Measurements from ENCODE around the gene TOMM40. TPM values are rescaled to one million over a fixed set of nuclear protein-coding genes. Genes with fewer than 3 reads are reported as not detected.
"Not testable (repeated sequence)": the region's sequence is repeated elsewhere in the genome, so short reads cannot be mapped to it uniquely, and the experiment has no call there.

The TOMM40 gene
- total RNA-seq, 1 experiment from 2014 or later = 180 TPM

DNA sequence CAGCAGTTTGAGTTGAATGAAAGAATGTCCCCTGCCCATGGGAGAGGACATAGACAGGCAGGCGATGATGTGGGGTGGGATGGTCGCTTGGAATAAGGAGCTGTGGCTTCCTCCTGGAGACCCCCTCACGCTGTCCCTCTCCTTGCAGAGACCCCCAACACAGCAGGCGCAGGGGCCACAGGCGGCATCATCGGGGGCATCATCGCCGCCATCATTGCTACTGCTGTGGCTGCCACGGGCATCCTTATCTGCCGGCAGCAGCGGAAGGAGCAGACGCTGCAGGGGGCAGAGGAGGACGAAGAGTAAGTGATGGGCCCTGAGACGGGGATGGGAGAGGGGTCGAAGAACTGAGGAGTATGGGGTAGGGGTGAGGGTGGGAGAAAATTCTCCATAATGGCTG is 9.0 kb upstream of the TOMM40 start:
- H3K27me3 ChIP-seq (ENCODE audit: insufficient read depth, low read length) = no peaks in the 10 kb centered on the region
- H2BK5ac ChIP-seq (ENCODE audit: insufficient read length, low read length) = no peak overlapping the region
- no peak overlapping the region for H2BK120ac ChIP-seq (ENCODE audit: low read depth, low read length, poor library complexity, severe bottlenecking)
- Mint-ChIP-seq H3K4me1 (peaks cover 16 to 46% of the 10 kb centered on the region in 2 experiments), H3K27me3 (ENCODE audit: low read depth) (no peaks in the 10 kb centered on the region; the same call in 1 of the 2 replicates), H3K36me3 (ENCODE audit: insufficient read depth in 1 of 3, low read depth in 3 of 3) (peaks cover 21 to 64% (median 55%) of the 10 kb centered on the region in 3 experiments), H3K27ac (peak overlapping the region in 2 of 3 experiments; percentile 35 to 89; a peak in 6 of 7 replicates), H3K9me3 (no peaks in the 10 kb centered on the region), H3K4me3 (no peak overlapping the region; a peak in 1 of 5 replicates)
- H4K8ac ChIP-seq (replicated peaks; ENCODE audit: insufficient read length, low read depth, low read length) = no peak overlapping the region
- H3K4me2 ChIP-seq (ENCODE audit: insufficient read depth, insufficient read length, low read length) = no peak overlapping the region
- H3K4ac ChIP-seq (ENCODE audit: low read depth, low read length) = no peak overlapping the region
- no peaks in the 10 kb centered on the region for H3K4me1 ChIP-seq (ENCODE audit: insufficient read depth, low read length)
- DNase-seq = no peak
- no peak overlapping the region for H2BK12ac ChIP-seq (ENCODE audit: insufficient read length, low read depth, low read length)
- no peak overlapping the region for H3K18ac ChIP-seq (ENCODE audit: insufficient read length, low read depth, low read length)
- no peak overlapping the region for H2AK5ac ChIP-seq (ENCODE audit: insufficient read length, low read length)
- no peaks in the 10 kb centered on the region for H3K79me1 ChIP-seq (ENCODE audit: insufficient read depth, low read depth, low read length, poor library complexity, severe bottlenecking)
- no peak overlapping the region for H3K9ac ChIP-seq (ENCODE audit: extremely low read depth, insufficient read length, low read length)
- H3K14ac ChIP-seq (ENCODE audit: insufficient read depth, low read length) = no peak overlapping the region
- no peak overlapping the region for H4K5ac ChIP-seq (ENCODE audit: insufficient read length, low read depth, low read length)
- no peak overlapping the region for H2BK20ac ChIP-seq (ENCODE audit: low read depth, low read length, poor library complexity, severe bottlenecking)
- H3T11ph ChIP-seq (ENCODE audit: low read length) = no peak overlapping the region
- H2BK15ac ChIP-seq (ENCODE audit: low read depth, low read length) = no peak overlapping the region
- no peaks in the 10 kb centered on the region for H3K23me2 ChIP-seq (ENCODE audit: insufficient read length, low read depth, low read length, poor library complexity, severe bottlenecking)
- H3K27ac ChIP-seq (ENCODE audit: insufficient read length, low read depth, low read length) = no peak overlapping the region
- H4K20me1 ChIP-seq (ENCODE audit: control insufficient read depth, insufficient read depth, insufficient read length) = no peaks in the 10 kb centered on the region
- H3K9me3 ChIP-seq (ENCODE audit: control insufficient read depth, low read depth, low read length) = no peaks in the 10 kb centered on the region
- TF ChIP-seq, protein P1, sequence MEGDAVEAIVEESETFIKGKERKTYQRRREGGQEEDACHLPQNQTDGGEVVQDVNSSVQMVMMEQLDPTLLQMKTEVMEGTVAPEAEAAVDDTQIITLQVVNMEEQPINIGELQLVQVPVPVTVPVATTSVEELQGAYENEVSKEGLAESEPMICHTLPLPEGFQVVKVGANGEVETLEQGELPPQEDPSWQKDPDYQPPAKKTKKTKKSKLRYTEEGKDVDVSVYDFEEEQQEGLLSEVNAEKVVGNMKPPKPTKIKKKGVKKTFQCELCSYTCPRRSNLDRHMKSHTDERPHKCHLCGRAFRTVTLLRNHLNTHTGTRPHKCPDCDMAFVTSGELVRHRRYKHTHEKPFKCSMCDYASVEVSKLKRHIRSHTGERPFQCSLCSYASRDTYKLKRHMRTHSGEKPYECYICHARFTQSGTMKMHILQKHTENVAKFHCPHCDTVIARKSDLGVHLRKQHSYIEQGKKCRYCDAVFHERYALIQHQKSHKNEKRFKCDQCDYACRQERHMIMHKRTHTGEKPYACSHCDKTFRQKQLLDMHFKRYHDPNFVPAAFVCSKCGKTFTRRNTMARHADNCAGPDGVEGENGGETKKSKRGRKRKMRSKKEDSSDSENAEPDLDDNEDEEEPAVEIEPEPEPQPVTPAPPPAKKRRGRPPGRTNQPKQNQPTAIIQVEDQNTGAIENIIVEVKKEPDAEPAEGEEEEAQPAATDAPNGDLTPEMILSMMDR (conservative IDR thresholded peaks at IDR 0.05) = no peak
- H2AFZ ChIP-seq (ENCODE audit: low read length) = no peak overlapping the region
- no peak overlapping the region for H4K91ac ChIP-seq (ENCODE audit: insufficient read length, low read depth, low read length)
- no peak overlapping the region for H3K23ac ChIP-seq (ENCODE audit: insufficient read length, low read depth, low read length)
- no peaks in the 10 kb centered on the region for H3K79me2 ChIP-seq (ENCODE audit: insufficient read depth, low read length)
- WGBS (ENCODE audit: extremely low coverage, insufficient read length, low lambda C conversion rate) = no CpG with 5 or more reads among the region's 15 CpGs
- H3K56ac ChIP-seq (ENCODE audit: insufficient read length, low read depth, low read length) = no peak overlapping the region

DNA sequence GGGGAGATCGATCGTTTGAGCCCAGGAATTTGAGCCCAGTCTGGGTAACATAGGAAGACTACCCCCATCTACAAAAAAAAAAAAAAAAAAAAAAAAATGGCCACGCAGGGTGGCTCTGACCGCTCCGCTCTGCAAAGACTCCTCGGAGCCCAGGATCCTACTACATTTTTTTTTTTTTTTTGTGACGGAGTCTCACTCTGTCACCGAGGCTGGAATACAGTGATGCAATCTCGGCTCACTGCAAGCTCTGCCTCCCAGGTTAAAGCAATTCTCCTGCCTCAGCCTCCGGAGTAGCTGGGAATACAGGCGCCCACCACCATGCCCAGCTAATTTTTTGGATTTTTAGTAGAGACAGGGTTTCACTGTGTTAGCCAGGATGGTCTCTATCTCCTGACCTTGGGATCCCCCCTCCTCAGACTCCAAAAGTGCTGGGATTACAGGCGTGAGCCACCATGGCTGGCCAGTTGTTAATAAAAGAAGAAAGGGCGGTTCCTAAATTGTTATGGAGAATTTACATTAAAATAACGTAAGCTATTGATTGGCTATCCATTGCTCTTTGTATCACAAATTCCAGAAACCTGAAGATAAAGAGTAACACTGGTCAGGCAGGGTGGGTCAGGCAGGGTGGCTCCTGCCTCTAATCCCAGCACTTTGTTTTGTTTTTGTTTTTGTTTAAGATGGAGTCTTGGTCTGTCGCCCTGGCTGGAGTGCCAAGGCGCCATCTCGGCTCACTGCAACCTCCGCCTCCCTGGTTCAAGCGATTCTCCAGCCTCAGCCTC is 8.2 kb upstream of the TOMM40 start:
- H3K4me1 ChIP-seq (ENCODE audit: insufficient read depth, low read length); H3K18ac ChIP-seq (ENCODE audit: insufficient read length, low read depth, low read length); H2BK120ac ChIP-seq (ENCODE audit: low read depth, low read length, poor library complexity, severe bottlenecking); DNase-seq; H3K23ac ChIP-seq (ENCODE audit: insufficient read length, low read depth, low read length); H3K9me3 ChIP-seq (ENCODE audit: control insufficient read depth, low read depth, low read length); H3K23me2 ChIP-seq (ENCODE audit: insufficient read length, low read depth, low read length, poor library complexity, severe bottlenecking); H4K20me1 ChIP-seq (ENCODE audit: control insufficient read depth, insufficient read depth, insufficient read length); H2BK15ac ChIP-seq (ENCODE audit: low read depth, low read length); H3K56ac ChIP-seq (ENCODE audit: insufficient read length, low read depth, low read length); H3K27me3 ChIP-seq (ENCODE audit: insufficient read depth, low read length); H3K4me3 Mint-ChIP-seq; H3K9me3 Mint-ChIP-seq; H2AK5ac ChIP-seq (ENCODE audit: insufficient read length, low read length); H2BK20ac ChIP-seq (ENCODE audit: low read depth, low read length, poor library complexity, severe bottlenecking); H3K79me2 ChIP-seq (ENCODE audit: insufficient read depth, low read length); H4K91ac ChIP-seq (ENCODE audit: insufficient read length, low read depth, low read length); H2BK5ac ChIP-seq (ENCODE audit: insufficient read length, low read length); H3T11ph ChIP-seq (ENCODE audit: low read length); H3K9ac ChIP-seq (ENCODE audit: extremely low read depth, insufficient read length, low read length); H3K79me1 ChIP-seq (ENCODE audit: insufficient read depth, low read depth, low read length, poor library complexity, severe bottlenecking); H3K4me2 ChIP-seq (ENCODE audit: insufficient read depth, insufficient read length, low read length); H3K27ac ChIP-seq (ENCODE audit: insufficient read length, low read depth, low read length); H3K27me3 Mint-ChIP-seq (ENCODE audit: low read depth); H4K5ac ChIP-seq (ENCODE audit: insufficient read length, low read depth, low read length); H3K14ac ChIP-seq (ENCODE audit: insufficient read depth, low read length); H2AFZ ChIP-seq (ENCODE audit: low read length); H2BK12ac ChIP-seq (ENCODE audit: insufficient read length, low read depth, low read length); H3K4ac ChIP-seq (ENCODE audit: low read depth, low read length); H4K8ac ChIP-seq (replicated peaks; ENCODE audit: insufficient read length, low read depth, low read length): not testable (repeated sequence)
- no CpG with 5 or more reads among the region's 19 CpGs for WGBS (ENCODE audit: extremely low coverage, insufficient read length, low lambda C conversion rate)
- peak overlapping the region; percentile 67 to 89 (median 79); a peak in 5 of 7 replicates for H3K27ac Mint-ChIP-seq
- peaks cover 24 to 61% (median 54%) of the 10 kb centered on the region in 3 experiments for H3K36me3 Mint-ChIP-seq (ENCODE audit: insufficient read depth in 1 of 3, low read depth in 3 of 3)
- H3K4me1 Mint-ChIP-seq = peaks cover 13 to 41% of the 10 kb centered on the region in 2 experiments
